GM12864 (cell line): ENCODE results near the gene PLD6.

Experiments
- DNase-seq: peaks from one replicate; pipeline ENCODE4 v3.0.0-alpha.2; 2011; ENCODE audit warnings: low read depth
- H3K4me3 ChIP-seq: 2 replicates; pipeline ENCODE4 v1.5.1; 2011; ENCODE audit warnings: mild to moderate bottlenecking, low read depth, low read length, control low read depth
- CTCF ChIP-seq: IDR thresholded peaks from 2 replicates; pipeline ENCODE4 v1.5.1; 2011; ENCODE audit warnings: low read depth, mild to moderate bottlenecking, moderate library complexity, low read length, control low read depth, inconsistent platforms; ENCODE audit errors: missing control alignments

Gene PLD6

GRCh38 chr17:17167986-17168385 is 38.1 kb downstream of the PLD6 start:
- TF ChIP-seq CTCF = no peak
- H3K4me3 ChIP-seq = no peak overlapping the region
- no peak for DNase-seq

GRCh38 chr17:17167356-17167755 is 38.8 kb downstream of the PLD6 start:
- H3K4me3 ChIP-seq = no peak overlapping the region
- TF ChIP-seq CTCF = no peak
- DNase-seq = no peak

- no peak for DNase-seq
- no peak for TF ChIP-seq CTCF
- H3K4me3 ChIP-seq = no peak overlapping the region
Measured at GRCh38 chr17:17166446-17166845, 39.7 kb downstream of the PLD6 start.

GRCh38 chr17:17165666-17166308 is 40.3 kb downstream of the PLD6 start:
- no peak overlapping the region for H3K4me3 ChIP-seq
- DNase-seq = no peak
- TF ChIP-seq CTCF = no peak

GRCh38 chr17:17164676-17165075 is 41.5 kb downstream of the PLD6 start:
- TF ChIP-seq CTCF = no peak
- DNase-seq = no peak

GRCh38 chr17:17164156-17164555 is 42.0 kb downstream of the PLD6 start:
- DNase-seq = no peak
- no peak overlapping the region for H3K4me3 ChIP-seq

More at GRCh38 chr17:17164676-17165075, 41.5 kb downstream of the PLD6 start:
- H3K4me3 ChIP-seq = no peak overlapping the region

More at GRCh38 chr17:17164156-17164555, 42.0 kb downstream of the PLD6 start:
- no peak for TF ChIP-seq CTCF
